Measurements from ENCODE around the gene EMC6.

Gene EMC6

DNA sequence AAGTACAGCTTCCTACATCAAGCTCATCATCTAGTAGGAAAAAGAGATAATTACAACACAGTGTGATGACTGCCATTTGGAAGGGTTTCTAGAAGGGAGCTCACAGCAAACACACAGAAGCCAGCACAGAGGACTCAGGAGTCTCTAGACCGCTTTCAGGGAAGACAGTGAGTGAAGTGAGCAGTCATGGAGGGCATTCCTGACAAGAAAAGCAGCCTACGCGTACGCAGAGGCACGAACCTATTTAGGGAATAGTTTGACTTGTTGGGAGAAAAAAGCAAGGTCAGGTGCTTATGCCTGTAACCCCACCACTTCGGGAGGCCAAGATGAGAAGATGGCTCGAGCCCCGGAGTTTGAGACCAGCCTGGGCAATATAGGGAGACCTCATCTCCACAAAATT lies 46.7 kb downstream of the EMC6 start:
- DNase-seq, result no peak

GRCh38 chr17:3718201-3718600 lies 49.6 kb downstream of the EMC6 start:
- no peak for DNase-seq

DNA sequence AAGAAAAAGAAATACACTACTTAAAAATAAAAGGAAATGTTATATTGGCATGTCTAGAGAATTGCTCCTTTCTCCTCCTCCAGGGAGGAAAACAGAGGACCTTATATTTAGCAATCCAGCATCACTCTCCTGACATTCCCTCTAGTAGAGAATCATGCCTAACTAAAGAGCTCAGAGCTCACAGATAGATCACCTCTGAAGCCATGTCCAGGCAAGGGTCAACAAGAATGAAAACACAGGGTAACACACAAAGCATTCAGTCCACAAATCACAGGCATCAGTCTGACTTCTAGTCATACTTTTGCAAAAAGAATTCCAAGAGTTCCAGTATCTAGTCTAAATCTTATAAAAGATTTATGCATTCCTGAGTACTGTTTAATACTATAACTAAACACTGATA lies 50.7 kb downstream of the EMC6 start:
- no peak for DNase-seq
